ENCODE results near the gene FUOM. TPM values are rescaled to one million over a fixed set of nuclear protein-coding genes. Genes with fewer than 3 reads are reported as not detected.

Gene FUOM
- total RNA-seq, 1 donor from 2014 or later, result 47.0 TPM

- no peak for DNase-seq (ENCODE audit: low read depth)
- Histone ChIP-seq H3K36me3 (ENCODE audit: control insufficient read depth, insufficient read depth, low read length) (peaks cover 1% of the 10 kb centered on the region), H3K4me3 (ENCODE audit: low read depth, low read length) (no peak overlapping the region), H3K27me3 (ENCODE audit: control insufficient read depth, insufficient read depth, low read length) (no peaks in the 10 kb centered on the region)
- TF ChIP-seq, protein P1, sequence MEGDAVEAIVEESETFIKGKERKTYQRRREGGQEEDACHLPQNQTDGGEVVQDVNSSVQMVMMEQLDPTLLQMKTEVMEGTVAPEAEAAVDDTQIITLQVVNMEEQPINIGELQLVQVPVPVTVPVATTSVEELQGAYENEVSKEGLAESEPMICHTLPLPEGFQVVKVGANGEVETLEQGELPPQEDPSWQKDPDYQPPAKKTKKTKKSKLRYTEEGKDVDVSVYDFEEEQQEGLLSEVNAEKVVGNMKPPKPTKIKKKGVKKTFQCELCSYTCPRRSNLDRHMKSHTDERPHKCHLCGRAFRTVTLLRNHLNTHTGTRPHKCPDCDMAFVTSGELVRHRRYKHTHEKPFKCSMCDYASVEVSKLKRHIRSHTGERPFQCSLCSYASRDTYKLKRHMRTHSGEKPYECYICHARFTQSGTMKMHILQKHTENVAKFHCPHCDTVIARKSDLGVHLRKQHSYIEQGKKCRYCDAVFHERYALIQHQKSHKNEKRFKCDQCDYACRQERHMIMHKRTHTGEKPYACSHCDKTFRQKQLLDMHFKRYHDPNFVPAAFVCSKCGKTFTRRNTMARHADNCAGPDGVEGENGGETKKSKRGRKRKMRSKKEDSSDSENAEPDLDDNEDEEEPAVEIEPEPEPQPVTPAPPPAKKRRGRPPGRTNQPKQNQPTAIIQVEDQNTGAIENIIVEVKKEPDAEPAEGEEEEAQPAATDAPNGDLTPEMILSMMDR (IDR thresholded peaks at IDR 0.05; ENCODE audit: insufficient read depth, low read length, poor library complexity, severe bottlenecking), result no peak
These were observed 8.3 kb upstream of the FUOM start for GRCh38 chr10:133366130-133366478.

DNA sequence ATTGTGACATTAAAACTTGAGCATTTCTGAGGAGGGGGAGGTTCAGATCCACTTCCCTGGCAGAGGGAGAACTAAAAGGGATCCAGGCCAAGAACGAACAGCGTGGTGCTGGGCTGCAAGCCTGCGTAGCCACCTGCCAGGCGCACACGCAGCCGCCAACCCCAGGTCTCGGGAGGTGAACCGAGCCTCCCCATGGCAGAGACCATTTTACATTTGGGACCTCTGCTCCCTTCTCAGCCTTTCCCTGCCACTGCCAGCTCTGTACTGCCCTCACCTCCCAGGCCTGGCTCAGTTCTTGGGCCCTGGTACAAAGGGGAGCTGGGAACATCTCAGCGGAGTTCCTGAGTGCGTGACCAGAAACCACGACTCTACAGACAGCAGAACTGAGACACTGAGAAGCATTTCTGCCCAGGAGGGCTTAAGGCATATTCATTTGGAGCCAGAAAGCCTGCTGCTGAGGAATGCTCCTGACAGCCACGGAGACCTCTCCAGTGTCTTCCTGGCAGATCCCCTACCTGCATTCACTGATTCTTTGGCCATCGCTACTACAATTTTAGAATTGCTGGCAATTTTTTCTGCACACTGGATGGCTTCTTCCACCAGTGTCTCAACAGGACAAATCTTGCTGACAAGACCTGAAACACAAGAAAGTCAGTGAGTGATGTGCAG is 7.8 kb upstream of the FUOM start:
- DNase-seq (ENCODE audit: low read depth), result no peak
- Histone ChIP-seq H3K27me3 (ENCODE audit: control insufficient read depth, insufficient read depth, low read length) (no peaks in the 10 kb centered on the region), H3K36me3 (ENCODE audit: control insufficient read depth, insufficient read depth, low read length) (peaks cover 1% of the 10 kb centered on the region), H3K4me3 (ENCODE audit: low read depth, low read length) (no peak overlapping the region)
- TF ChIP-seq, protein P1 (IDR thresholded peaks at IDR 0.05; ENCODE audit: insufficient read depth, low read length, poor library complexity, severe bottlenecking), result no peak

GRCh38 chr10:133364645-133365431 is 7.0 kb upstream of the FUOM start:
- no peak for DNase-seq (ENCODE audit: low read depth)
- H3K27me3 ChIP-seq (ENCODE audit: control insufficient read depth, insufficient read depth, low read length), result no peaks in the 10 kb centered on the region
- no peak overlapping the region for H3K4me3 ChIP-seq (ENCODE audit: low read depth, low read length)
- peaks cover 1% of the 10 kb centered on the region for H3K36me3 ChIP-seq (ENCODE audit: control insufficient read depth, insufficient read depth, low read length)
- TF ChIP-seq, protein P1 (IDR thresholded peaks at IDR 0.05; ENCODE audit: insufficient read depth, low read length, poor library complexity, severe bottlenecking), result no peak

DNA sequence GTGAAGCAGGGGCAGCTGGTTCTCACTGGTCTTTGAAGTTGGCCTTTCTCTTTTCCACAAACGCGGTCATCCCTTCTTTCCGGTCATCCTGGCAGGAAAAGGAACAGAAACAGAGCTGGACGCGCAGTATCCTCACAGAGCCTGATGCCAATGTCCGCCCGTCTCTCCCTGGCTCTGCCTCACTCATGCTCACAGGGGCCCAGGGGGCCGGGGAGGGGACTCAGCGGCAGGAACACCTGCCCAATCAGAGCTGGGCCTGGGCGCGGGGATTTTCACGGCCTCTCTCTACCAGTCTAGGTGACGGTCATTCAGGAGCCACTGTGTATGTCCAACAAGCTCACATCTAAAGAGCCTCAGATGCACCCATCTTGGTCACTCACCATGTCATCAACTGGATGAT is 5.0 kb upstream of the FUOM start:
- DNase-seq (ENCODE audit: low read depth), result no peak
- Histone ChIP-seq H3K36me3 (ENCODE audit: control insufficient read depth, insufficient read depth, low read length) (no peaks in the 10 kb centered on the region), H3K4me3 (ENCODE audit: low read depth, low read length) (no peak overlapping the region), H3K27me3 (ENCODE audit: control insufficient read depth, insufficient read depth, low read length) (no peaks in the 10 kb centered on the region)
- TF ChIP-seq, protein P1 (IDR thresholded peaks at IDR 0.05; ENCODE audit: insufficient read depth, low read length, poor library complexity, severe bottlenecking), result no peak

DNA sequence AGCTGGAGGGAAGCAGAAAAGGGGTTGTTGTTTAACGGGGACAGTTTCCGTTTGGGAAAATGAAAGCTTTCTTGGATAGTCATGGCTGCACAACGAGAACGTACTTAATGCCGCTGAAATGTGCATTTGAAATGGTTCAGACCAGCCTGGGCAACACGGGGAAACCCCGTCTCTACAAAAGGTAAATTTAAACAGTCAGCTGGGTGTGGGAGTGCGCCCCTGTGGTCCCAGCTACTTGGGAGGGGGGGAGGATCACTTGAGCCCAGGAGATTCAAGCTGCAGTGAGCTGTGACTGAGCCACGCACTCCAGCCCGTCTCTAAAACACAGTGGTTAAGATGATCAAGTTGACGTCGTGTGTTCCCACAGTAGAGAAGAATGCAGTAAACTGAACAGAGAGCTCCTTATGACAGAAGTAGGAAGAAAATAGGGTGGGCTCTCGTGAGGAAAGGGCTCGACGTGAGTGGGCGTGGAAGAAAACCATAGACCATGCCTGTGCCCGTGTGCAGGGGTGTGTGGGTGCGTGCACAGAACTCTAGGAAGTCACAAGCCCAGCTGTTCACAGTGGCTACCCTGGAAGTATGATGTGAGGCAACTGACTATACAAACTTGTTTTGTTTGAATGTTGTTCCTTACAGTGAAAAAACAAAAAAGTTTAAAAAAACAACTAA is 4.1 kb upstream of the FUOM start:
- TF ChIP-seq, protein P1 (IDR thresholded peaks at IDR 0.05; ENCODE audit: insufficient read depth, low read length, poor library complexity, severe bottlenecking), result no peak
- no peak for DNase-seq (ENCODE audit: low read depth)

More for the DNA sequence above, 4.1 kb upstream of the FUOM start:
- H3K36me3 ChIP-seq (ENCODE audit: control insufficient read depth, insufficient read depth, low read length), result no peaks in the 10 kb centered on the region
- H3K4me3 ChIP-seq (ENCODE audit: low read depth, low read length), result no peak overlapping the region
- no peaks in the 10 kb centered on the region for H3K27me3 ChIP-seq (ENCODE audit: control insufficient read depth, insufficient read depth, low read length)
